Measurements from ENCODE around the gene CLTCL1. TPM values are rescaled to one million over a fixed set of nuclear protein-coding genes. Genes with fewer than 3 reads are reported as not detected.

Gene CLTCL1
- total RNA-seq, 1 donor from 2014 or later: 5.4 TPM

- Histone ChIP-seq H3K9me3 (no peaks in the 10 kb centered on the region), H3K27me3 (no peaks in the 10 kb centered on the region), H3K27ac (peak within 1 kb of the TSS; percentile 11), H3K4me1 (peaks cover 33% of the 10 kb centered on the region), H3K36me3 (peaks cover 4 to 22% of the 10 kb centered on the region in 2 donors), H3K4me3 (no peak within 1 kb of the TSS)
- TF ChIP-seq POLR2AphosphoS5 (IDR thresholded peaks at IDR 0.05; ENCODE audit: insufficient read depth in 1 of 2, low read depth in 1 of 2) (no peak), CTCF (IDR thresholded peaks at IDR 0.05) (no peak), POLR2A (IDR thresholded peaks at IDR 0.05) (no peak)
- intact Hi-C loops (cut with DNase I): no loop called here
- DNase-seq (ENCODE audit: extremely low spot score in 2 of 2): no peak
Measured at GRCh38 chr22:19130959-19131684, 160.4 kb downstream of the CLTCL1 start, which contains the start of gene TSSK2. TSS of gene TSSK2 (plus strand) at chr22:19131308. CDS start at chr22:19131400, 92 bp downstream.

- no peak for TF ChIP-seq CTCF (IDR thresholded peaks at IDR 0.05)
- peak; percentile 24 to 32 for TF ChIP-seq POLR2AphosphoS5 (IDR thresholded peaks at IDR 0.05; ENCODE audit: insufficient read depth in 1 of 2, low read depth in 1 of 2)
- TF ChIP-seq POLR2A (IDR thresholded peaks at IDR 0.05): no peak
- Histone ChIP-seq H3K4me3 (no peak overlapping the region), H3K27ac (no peak overlapping the region), H3K9me3 (no peaks in the 10 kb centered on the region), H3K36me3 (peaks cover 4 to 17% of the 10 kb centered on the region in 2 donors), H3K4me1 (peaks cover 33% of the 10 kb centered on the region), H3K27me3 (no peaks in the 10 kb centered on the region)
- intact Hi-C loops (cut with DNase I): no loop called here
- no peak for DNase-seq (ENCODE audit: extremely low spot score in 2 of 2)
Measured at GRCh38 chr22:19129871-19130270, 161.6 kb downstream of the CLTCL1 start.

Small RNA genes within 50 kb of the gene (small RNA-seq; reads per million reads assigned to genes)
- gene AC000081.1: not detected
- not detected for gene RF00398

Other genes starting within 250 kb of the CLTCL1 start
- gene DGCR2, start 169.3 kb downstream of the CLTCL1 start, total RNA-seq: 66.3 TPM
- not detected for gene TSSK2, start 160.4 kb downstream of the CLTCL1 start, total RNA-seq
- 13.8 TPM for gene ESS2, start 147.1 kb downstream of the CLTCL1 start, total RNA-seq
- not detected for gene GSC2, start 141.4 kb downstream of the CLTCL1 start, total RNA-seq
- gene SLC25A1, start 113.0 kb downstream of the CLTCL1 start, total RNA-seq: 44.2 TPM
- gene HIRA, start 140.0 kb upstream of the CLTCL1 start, total RNA-seq: 13.5 TPM
- gene MRPL40, start 140.8 kb upstream of the CLTCL1 start, total RNA-seq: 23.3 TPM
- gene C22orf39, start 156.0 kb upstream of the CLTCL1 start, total RNA-seq: 46.9 TPM
- 66.8 TPM for gene UFD1, start 187.5 kb upstream of the CLTCL1 start, total RNA-seq
- 0.74 TPM for gene CDC45, start 188.2 kb upstream of the CLTCL1 start, total RNA-seq
- 228 TPM for gene CLDN5, start 232.7 kb upstream of the CLTCL1 start, total RNA-seq